ENCODE results near the gene SGCD.

DNA sequence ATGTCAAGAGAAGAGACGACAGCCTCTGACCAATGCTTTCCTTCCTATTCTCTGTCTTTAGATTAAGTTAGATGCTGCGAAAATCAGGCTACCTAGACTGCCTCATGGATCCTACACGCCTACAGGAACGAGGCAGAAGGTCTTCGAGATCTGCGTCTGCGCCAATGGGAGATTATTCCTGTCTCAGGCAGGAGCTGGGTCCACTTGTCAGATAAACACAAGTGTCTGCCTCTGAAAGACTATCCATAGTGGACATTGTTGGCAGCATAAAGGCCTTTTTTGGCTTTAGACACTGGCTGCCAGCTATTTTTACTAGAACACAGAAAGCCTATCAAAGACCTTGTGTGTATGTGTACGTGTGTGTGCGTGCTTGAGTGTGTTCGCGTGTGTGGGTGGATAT is 432.2 kb downstream of the SGCD start:
- no peak for TF ChIP-seq SMARCA5 (IDR thresholded peaks at IDR 0.05)
- TF ChIP-seq RBM14 (IDR thresholded peaks at IDR 0.05; ENCODE audit: borderline replicate concordance, insufficient read depth, low read depth, low read length) = no peak
- TF ChIP-seq ZFP36 (IDR thresholded peaks at IDR 0.05; ENCODE audit: low read depth, low read length, partially characterized antibody) = no peak
- no peak for TF ChIP-seq KDM5B (IDR thresholded peaks at IDR 0.05; ENCODE audit: insufficient replicate concordance, low read depth, low read length)
- TF ChIP-seq JUND (IDR thresholded peaks at IDR 0.05; ENCODE audit: borderline replicate concordance, low read depth, low read length) = no peak
- no peak for TF ChIP-seq JUND (tag; IDR thresholded peaks at IDR 0.05; ENCODE audit: borderline replicate concordance, low read depth, low read length)
- no peak for TF ChIP-seq SP2 (IDR thresholded peaks at IDR 0.05; ENCODE audit: extremely low read depth, low read depth, low read length, poor library complexity, severe bottlenecking)
- TF ChIP-seq ZNF140 (CRISPR knock-in tag; IDR thresholded peaks at IDR 0.05) = no peak
- TF ChIP-seq, protein P1, sequence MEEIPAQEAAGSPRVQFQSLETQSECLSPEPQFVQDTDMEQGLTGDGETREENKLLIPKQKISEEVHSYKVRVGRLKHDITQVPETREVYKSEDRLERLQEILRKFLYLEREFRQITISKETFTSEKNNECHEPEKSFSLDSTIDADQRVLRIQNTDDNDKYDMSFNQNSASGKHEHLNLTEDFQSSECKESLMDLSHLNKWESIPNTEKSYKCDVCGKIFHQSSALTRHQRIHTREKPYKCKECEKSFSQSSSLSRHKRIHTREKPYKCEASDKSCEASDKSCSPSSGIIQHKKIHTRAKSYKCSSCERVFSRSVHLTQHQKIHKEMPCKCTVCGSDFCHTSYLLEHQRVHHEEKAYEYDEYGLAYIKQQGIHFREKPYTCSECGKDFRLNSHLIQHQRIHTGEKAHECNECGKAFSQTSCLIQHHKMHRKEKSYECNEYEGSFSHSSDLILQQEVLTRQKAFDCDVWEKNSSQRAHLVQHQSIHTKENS (CRISPR knock-in tag; IDR thresholded peaks at IDR 0.05) = no peak
- TF ChIP-seq, protein P2, sequence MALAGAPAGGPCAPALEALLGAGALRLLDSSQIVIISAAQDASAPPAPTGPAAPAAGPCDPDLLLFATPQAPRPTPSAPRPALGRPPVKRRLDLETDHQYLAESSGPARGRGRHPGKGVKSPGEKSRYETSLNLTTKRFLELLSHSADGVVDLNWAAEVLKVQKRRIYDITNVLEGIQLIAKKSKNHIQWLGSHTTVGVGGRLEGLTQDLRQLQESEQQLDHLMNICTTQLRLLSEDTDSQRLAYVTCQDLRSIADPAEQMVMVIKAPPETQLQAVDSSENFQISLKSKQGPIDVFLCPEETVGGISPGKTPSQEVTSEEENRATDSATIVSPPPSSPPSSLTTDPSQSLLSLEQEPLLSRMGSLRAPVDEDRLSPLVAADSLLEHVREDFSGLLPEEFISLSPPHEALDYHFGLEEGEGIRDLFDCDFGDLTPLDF (CRISPR knock-in tag; IDR thresholded peaks at IDR 0.05) = no peak
- TF ChIP-seq, protein P3, sequence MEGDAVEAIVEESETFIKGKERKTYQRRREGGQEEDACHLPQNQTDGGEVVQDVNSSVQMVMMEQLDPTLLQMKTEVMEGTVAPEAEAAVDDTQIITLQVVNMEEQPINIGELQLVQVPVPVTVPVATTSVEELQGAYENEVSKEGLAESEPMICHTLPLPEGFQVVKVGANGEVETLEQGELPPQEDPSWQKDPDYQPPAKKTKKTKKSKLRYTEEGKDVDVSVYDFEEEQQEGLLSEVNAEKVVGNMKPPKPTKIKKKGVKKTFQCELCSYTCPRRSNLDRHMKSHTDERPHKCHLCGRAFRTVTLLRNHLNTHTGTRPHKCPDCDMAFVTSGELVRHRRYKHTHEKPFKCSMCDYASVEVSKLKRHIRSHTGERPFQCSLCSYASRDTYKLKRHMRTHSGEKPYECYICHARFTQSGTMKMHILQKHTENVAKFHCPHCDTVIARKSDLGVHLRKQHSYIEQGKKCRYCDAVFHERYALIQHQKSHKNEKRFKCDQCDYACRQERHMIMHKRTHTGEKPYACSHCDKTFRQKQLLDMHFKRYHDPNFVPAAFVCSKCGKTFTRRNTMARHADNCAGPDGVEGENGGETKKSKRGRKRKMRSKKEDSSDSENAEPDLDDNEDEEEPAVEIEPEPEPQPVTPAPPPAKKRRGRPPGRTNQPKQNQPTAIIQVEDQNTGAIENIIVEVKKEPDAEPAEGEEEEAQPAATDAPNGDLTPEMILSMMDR (IDR thresholded peaks at IDR 0.05 in 2 of 3, conservative IDR thresholded peaks at IDR 0.05 in 1 of 3; ENCODE audit: insufficient read depth in 2 of 3, low read depth in 1 of 3, low read length in 3 of 3) = no peak
- TF ChIP-seq, protein P4, sequence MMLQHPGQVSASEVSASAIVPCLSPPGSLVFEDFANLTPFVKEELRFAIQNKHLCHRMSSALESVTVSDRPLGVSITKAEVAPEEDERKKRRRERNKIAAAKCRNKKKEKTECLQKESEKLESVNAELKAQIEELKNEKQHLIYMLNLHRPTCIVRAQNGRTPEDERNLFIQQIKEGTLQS (IDR thresholded peaks at IDR 0.05) = no peak
- TF ChIP-seq, protein P4 (CRISPR knock-in tag; conservative IDR thresholded peaks at IDR 0.05) = no peak
- no peak for TF ChIP-seq MYC (IDR thresholded peaks at IDR 0.05; ENCODE audit: low read depth, low read length)
- TF ChIP-seq MYC (CRISPR knock-in tag; IDR thresholded peaks at IDR 0.05; ENCODE audit: borderline replicate concordance, low read depth) = no peak
- TF ChIP-seq, protein P5, sequence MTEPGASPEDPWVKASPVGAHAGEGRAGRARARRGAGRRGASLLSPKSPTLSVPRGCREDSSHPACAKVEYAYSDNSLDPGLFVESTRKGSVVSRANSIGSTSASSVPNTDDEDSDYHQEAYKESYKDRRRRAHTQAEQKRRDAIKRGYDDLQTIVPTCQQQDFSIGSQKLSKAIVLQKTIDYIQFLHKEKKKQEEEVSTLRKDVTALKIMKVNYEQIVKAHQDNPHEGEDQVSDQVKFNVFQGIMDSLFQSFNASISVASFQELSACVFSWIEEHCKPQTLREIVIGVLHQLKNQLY (CRISPR knock-in tag; conservative IDR thresholded peaks at IDR 0.05) = no peak
- TF ChIP-seq, protein P6, sequence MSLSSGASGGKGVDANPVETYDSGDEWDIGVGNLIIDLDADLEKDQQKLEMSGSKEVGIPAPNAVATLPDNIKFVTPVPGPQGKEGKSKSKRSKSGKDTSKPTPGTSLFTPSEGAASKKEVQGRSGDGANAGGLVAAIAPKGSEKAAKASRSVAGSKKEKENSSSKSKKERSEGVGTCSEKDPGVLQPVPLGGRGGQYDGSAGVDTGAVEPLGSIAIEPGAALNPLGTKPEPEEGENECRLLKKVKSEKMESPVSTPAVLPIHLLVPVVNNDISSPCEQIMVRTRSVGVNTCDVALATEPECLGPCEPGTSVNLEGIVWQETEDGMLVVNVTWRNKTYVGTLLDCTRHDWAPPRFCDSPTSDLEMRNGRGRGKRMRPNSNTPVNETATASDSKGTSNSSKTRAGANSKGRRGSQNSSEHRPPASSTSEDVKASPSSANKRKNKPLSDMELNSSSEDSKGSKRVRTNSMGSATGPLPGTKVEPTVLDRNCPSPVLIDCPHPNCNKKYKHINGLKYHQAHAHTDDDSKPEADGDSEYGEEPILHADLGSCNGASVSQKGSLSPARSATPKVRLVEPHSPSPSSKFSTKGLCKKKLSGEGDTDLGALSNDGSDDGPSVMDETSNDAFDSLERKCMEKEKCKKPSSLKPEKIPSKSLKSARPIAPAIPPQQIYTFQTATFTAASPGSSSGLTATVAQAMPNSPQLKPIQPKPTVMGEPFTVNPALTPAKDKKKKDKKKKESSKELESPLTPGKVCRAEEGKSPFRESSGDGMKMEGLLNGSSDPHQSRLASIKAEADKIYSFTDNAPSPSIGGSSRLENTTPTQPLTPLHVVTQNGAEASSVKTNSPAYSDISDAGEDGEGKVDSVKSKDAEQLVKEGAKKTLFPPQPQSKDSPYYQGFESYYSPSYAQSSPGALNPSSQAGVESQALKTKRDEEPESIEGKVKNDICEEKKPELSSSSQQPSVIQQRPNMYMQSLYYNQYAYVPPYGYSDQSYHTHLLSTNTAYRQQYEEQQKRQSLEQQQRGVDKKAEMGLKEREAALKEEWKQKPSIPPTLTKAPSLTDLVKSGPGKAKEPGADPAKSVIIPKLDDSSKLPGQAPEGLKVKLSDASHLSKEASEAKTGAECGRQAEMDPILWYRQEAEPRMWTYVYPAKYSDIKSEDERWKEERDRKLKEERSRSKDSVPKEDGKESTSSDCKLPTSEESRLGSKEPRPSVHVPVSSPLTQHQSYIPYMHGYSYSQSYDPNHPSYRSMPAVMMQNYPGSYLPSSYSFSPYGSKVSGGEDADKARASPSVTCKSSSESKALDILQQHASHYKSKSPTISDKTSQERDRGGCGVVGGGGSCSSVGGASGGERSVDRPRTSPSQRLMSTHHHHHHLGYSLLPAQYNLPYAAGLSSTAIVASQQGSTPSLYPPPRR (CRISPR knock-in tag; IDR thresholded peaks at IDR 0.05; ENCODE audit: borderline replicate concordance) = no peak
